Loucy (cell line): ENCODE measurements around the gene CNTNAP3.
"Not testable (repeated sequence)": the region's sequence is repeated elsewhere in the genome, so short reads cannot be mapped to it uniquely, and the experiment has no call there.

Experiments
- H2AFZ ChIP-seq: fragments of 200-600 bp; sonication (generic); 2 replicates; pipeline ENCODE4 v1.6.0; 2016; ENCODE audit warnings: antibody characterized with exemption, mild to moderate bottlenecking, low read length, moderate library complexity
- H3F3A ChIP-seq: fragments of 200-600 bp; 2 replicates; pipeline ENCODE4 v1.6.0; 2016; ENCODE audit warnings: antibody characterized with exemption, low read depth, mild to moderate bottlenecking
- H3K27me3 ChIP-seq: fragments of 200-600 bp; sonication (generic); 2 replicates; pipeline ENCODE4 v1.6.1; 2014; ENCODE audit warnings: low read length, mild to moderate bottlenecking; ENCODE audit not compliant: insufficient read depth, poor library complexity, severe bottlenecking
- H3K36me3 ChIP-seq: fragments of 200-600 bp; sonication (generic); 2 replicates; pipeline ENCODE4 v1.6.1; 2016; ENCODE audit warnings: low read length; ENCODE audit not compliant: insufficient read depth
- H3K4me1 ChIP-seq: fragments of 200-600 bp; sonication (generic); 2 replicates; pipeline ENCODE4 v1.5.1; 2014; ENCODE audit warnings: low read length, mild to moderate bottlenecking; ENCODE audit not compliant: insufficient read depth, poor library complexity, severe bottlenecking
- H3K4me2 ChIP-seq: fragments of 200-600 bp; sonication (generic); 2 replicates; pipeline ENCODE4 v1.6.0; 2014; ENCODE audit warnings: antibody characterized with exemption, low read length, low read depth, mild to moderate bottlenecking; ENCODE audit not compliant: poor library complexity, severe bottlenecking
- H3K4me3 ChIP-seq: fragments of 200-600 bp; sonication (generic); 2 replicates; pipeline ENCODE4 v1.5.1; 2014; ENCODE audit warnings: low read length, mild to moderate bottlenecking, mixed read lengths; ENCODE audit not compliant: poor library complexity, severe bottlenecking
- H3K79me2 ChIP-seq: fragments of 200-600 bp; sonication (generic); 2 replicates; pipeline ENCODE4 v1.6.1; 2014; ENCODE audit warnings: low read length; ENCODE audit not compliant: insufficient read depth
- H3K9ac ChIP-seq: fragments of 200-600 bp; sonication (generic); 2 replicates; pipeline ENCODE4 v1.6.0; 2014; ENCODE audit warnings: mild to moderate bottlenecking, low read depth, low read length, moderate library complexity; ENCODE audit not compliant: poor library complexity, severe bottlenecking
- H3K9me2 ChIP-seq: fragments of 200-600 bp; sonication (generic); replicated peaks from 2 replicates; pipeline ENCODE4 v1.6.1; 2016; ENCODE audit warnings: low read depth, low read length, mixed read lengths
- H3K9me3 ChIP-seq: fragments of 200-600 bp; sonication (generic); 2 replicates; pipeline ENCODE4 v1.6.1; 2014; ENCODE audit warnings: mild to moderate bottlenecking, antibody characterized with exemption, low read length, low read depth; ENCODE audit not compliant: insufficient read depth
- H4K20me1 ChIP-seq: fragments of 200-600 bp; sonication (generic); 2 replicates; pipeline ENCODE4 v1.6.0; 2014; ENCODE audit warnings: antibody characterized with exemption, low read length, mild to moderate bottlenecking; ENCODE audit not compliant: insufficient read depth, poor library complexity, severe bottlenecking
- EZH2phosphoT487 ChIP-seq: fragments of 200-600 bp; IDR thresholded peaks from 2 replicates; pipeline ENCODE4 v1.6.1; 2018; ENCODE audit warnings: antibody characterized with exemption, mild to moderate bottlenecking, moderate library complexity, borderline replicate concordance
- TF ChIP-seq, protein P1 (sequence below): fragments of 200-600 bp; sonication (generic); conservative IDR thresholded peaks from 2 replicates; pipeline ENCODE4 v1.5.1; 2014; ENCODE audit warnings: mild to moderate bottlenecking, antibody characterized with exemption, low read length

Gene CNTNAP3

DNA sequence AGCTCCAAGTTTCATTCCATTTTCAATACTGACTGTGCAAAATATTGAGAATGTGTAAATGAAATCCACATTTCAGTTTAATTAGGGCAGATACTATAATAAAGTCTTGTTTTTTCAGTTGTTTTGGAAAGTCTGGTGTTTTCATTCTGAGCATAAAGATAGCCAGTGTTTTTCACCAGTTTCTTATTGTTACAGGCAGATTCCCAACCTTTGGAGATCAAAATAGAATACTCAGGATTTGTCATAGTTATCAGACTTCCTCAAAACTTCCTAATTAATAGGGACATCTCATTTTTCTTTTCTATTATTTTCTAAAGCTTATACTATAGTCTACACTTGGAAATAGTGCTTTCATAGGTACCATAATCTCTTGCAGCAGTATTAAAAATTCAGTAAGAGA, 176.2 kb downstream of the CNTNAP3 start:
- not testable (repeated sequence) for H3K9me3 ChIP-seq, H3K4me3 ChIP-seq, H3K9me2 ChIP-seq, H3K9ac ChIP-seq, H3F3A ChIP-seq, H4K20me1 ChIP-seq, H2AFZ ChIP-seq, H3K36me3 ChIP-seq, H3K4me1 ChIP-seq, H3K79me2 ChIP-seq, H3K4me2 ChIP-seq, H3K27me3 ChIP-seq

DNA sequence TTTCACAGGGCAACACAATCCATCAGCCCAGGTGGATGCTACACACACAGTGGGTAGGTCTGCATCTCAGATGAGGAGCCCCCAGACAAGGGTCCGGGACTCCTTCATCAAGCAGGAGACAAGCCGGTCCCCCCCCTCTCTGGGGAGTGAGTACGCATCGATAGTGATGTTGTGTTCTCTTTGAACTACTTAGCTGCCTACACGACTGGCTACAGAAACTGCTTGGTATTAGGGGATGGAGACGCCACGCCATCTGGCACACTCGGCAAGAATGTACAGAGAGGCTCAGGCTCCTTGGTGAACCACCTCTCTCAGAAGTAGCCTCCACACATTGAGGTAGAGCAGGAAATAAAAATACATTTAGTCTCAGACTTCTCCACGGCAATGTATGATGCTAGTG, 179.8 kb downstream of the CNTNAP3 start:
- Histone ChIP-seq H3K9me2 (no peaks in the 10 kb centered on the region), H3K4me1 (no peaks in the 10 kb centered on the region)
- TF ChIP-seq, protein P1, sequence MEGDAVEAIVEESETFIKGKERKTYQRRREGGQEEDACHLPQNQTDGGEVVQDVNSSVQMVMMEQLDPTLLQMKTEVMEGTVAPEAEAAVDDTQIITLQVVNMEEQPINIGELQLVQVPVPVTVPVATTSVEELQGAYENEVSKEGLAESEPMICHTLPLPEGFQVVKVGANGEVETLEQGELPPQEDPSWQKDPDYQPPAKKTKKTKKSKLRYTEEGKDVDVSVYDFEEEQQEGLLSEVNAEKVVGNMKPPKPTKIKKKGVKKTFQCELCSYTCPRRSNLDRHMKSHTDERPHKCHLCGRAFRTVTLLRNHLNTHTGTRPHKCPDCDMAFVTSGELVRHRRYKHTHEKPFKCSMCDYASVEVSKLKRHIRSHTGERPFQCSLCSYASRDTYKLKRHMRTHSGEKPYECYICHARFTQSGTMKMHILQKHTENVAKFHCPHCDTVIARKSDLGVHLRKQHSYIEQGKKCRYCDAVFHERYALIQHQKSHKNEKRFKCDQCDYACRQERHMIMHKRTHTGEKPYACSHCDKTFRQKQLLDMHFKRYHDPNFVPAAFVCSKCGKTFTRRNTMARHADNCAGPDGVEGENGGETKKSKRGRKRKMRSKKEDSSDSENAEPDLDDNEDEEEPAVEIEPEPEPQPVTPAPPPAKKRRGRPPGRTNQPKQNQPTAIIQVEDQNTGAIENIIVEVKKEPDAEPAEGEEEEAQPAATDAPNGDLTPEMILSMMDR, result no peak
- TF ChIP-seq EZH2phosphoT487, result no peak

DNA sequence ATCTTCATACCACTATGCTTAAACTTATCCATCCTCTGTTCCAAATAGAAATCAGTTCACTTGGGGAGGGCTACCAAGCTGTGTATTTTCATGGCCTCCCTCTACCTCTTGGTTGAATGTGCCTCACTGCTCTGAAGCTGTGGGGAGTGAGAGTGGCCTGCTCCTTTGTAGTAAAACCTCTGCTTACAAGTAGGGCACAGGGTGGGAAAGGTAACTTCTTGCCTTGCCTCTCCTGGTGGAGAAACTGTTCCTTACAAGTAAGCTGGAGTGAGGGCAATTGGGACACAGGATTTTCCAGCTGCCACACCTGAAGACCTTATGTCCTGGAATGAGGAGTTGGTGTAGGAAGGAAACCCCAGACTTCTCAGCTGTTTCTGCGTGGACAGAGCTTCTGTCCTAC, 190.8 kb downstream of the CNTNAP3 start:
- not testable (repeated sequence) for H3K9me3 ChIP-seq, H4K20me1 ChIP-seq, H3K79me2 ChIP-seq, H3K9ac ChIP-seq, H3K4me1 ChIP-seq, H3K4me2 ChIP-seq, H3K27me3 ChIP-seq, H3K36me3 ChIP-seq, H2AFZ ChIP-seq, H3K9me2 ChIP-seq, H3F3A ChIP-seq, H3K4me3 ChIP-seq

More for the DNA sequence above, 179.8 kb downstream of the CNTNAP3 start:
- Histone ChIP-seq H3K9ac (no peak overlapping the region), H3K4me2 (no peak overlapping the region), H3K4me3 (no peak overlapping the region), H3F3A (no peaks in the 10 kb centered on the region), H2AFZ (no peak overlapping the region), H4K20me1 (no peaks in the 10 kb centered on the region), H3K27me3 (no peaks in the 10 kb centered on the region), H3K36me3 (no peaks in the 10 kb centered on the region), H3K9me3 (no peaks in the 10 kb centered on the region), H3K79me2 (no peaks in the 10 kb centered on the region)

DNA sequence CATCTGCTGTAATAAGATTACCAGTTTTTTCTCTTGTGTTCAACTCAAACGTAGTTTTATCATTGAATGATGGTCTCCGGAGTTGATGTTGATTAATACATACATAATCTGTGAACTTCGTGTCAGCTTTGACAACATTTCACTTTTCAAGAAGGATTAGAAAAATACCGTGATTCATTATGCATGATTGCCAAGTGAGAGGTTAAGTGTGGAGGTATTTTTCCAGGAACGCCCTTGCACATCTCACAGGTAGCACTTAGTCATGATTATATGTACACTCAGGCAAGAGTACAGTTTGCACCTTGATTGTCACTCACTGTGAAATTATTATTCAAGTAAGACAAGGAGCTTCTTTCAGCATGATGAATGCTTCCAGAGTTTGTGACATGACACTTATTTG, 202.7 kb downstream of the CNTNAP3 start:
- not testable (repeated sequence) for H2AFZ ChIP-seq, H3K4me2 ChIP-seq, H3K4me3 ChIP-seq, H3K4me1 ChIP-seq, H3K27me3 ChIP-seq, H3K9ac ChIP-seq, H3K9me3 ChIP-seq, H3F3A ChIP-seq, H3K9me2 ChIP-seq, H3K79me2 ChIP-seq, H3K36me3 ChIP-seq, H4K20me1 ChIP-seq

DNA sequence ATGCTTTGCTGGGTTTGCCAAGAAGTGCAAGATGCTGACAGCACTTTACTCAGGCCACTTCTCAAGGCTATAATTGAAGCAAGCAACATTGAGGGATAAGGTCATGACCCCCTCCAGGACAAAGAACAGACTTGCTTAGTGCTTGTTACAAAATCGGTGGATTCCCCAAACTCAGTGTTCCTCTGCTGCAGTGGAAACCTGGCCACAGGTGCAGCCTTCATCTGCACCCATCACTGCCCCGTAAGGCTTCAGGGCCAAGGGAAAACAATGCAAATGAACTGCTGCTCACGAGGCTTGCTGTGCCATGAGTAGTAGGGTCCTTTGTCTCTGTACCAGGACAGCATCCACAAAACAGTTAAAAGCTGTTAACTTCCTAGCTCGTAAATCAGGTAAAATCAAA, 205.4 kb downstream of the CNTNAP3 start:
- not testable (repeated sequence) for H2AFZ ChIP-seq, H4K20me1 ChIP-seq, H3K4me2 ChIP-seq, H3K9me3 ChIP-seq, H3K79me2 ChIP-seq, H3K4me1 ChIP-seq, H3F3A ChIP-seq, H3K9ac ChIP-seq, H3K27me3 ChIP-seq, H3K36me3 ChIP-seq, H3K9me2 ChIP-seq, H3K4me3 ChIP-seq

GRCh38 chr9:39080081-39080480, 207.9 kb downstream of the CNTNAP3 start:
- not testable (repeated sequence) for H2AFZ ChIP-seq, H3K36me3 ChIP-seq, H3K9ac ChIP-seq

DNA sequence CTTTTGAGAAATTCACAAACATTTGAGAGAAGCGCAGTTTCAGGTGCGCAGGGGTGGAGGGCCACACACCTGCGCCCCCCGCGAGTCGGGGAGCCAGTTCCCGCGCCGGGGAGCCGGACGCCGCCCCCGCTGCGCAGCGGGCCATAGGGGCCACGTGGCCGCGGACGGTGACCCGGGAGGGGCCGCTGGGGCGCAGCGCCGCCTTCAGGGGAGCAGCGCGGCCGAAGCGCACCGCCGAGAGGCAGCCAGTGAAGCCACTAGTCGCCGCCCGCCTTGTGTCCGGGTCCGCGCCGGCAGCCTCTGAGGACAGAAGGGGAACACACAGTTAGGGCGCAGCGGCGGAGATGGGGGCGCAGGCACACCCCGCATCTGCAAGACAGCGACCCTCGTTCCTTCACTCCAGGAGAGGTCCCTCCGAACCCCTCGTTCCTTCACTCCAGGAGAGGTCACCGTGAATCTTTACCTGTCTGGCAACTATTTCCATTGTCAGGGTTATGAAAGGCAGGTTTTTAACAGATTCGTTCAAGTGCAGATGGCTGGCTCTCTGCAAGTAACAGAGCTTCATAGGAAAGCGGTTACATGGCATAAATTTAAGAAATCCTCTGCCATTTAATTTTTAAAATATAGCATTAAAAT, 209.2 kb downstream of the CNTNAP3 start:
- not testable (repeated sequence) for H3K27me3 ChIP-seq, H3K9me2 ChIP-seq, H3K4me2 ChIP-seq, H3K4me3 ChIP-seq, H3K4me1 ChIP-seq, H2AFZ ChIP-seq, H3K79me2 ChIP-seq, H4K20me1 ChIP-seq, H3K9me3 ChIP-seq, H3K36me3 ChIP-seq, H3K9ac ChIP-seq, H3F3A ChIP-seq

More at GRCh38 chr9:39080081-39080480, 207.9 kb downstream of the CNTNAP3 start:
- not testable (repeated sequence) for H3K79me2 ChIP-seq, H4K20me1 ChIP-seq, H3K9me3 ChIP-seq, H3K9me2 ChIP-seq, H3K4me1 ChIP-seq, H3K27me3 ChIP-seq, H3K4me2 ChIP-seq, H3K4me3 ChIP-seq, H3F3A ChIP-seq
